HL-60/S4 treated with phorbol 12-myristate 13-acetate at 8.2 ng/mL for 4 days and 3 days (cell line): ENCODE results near the gene CLTC.
"Not testable (repeated sequence)": the region's sequence is repeated elsewhere in the genome, so short reads cannot be mapped to it uniquely, and the experiment has no call there.

Experiments
- in situ Hi-C: fragments of 300-500 bp; cut with MboI; formaldehyde crosslinking; loops from 2 replicates; pipeline ENCODE4 v1.15.0; 2022; ENCODE audit warnings: low sequenced_read_pairs

The CLTC gene

DNA sequence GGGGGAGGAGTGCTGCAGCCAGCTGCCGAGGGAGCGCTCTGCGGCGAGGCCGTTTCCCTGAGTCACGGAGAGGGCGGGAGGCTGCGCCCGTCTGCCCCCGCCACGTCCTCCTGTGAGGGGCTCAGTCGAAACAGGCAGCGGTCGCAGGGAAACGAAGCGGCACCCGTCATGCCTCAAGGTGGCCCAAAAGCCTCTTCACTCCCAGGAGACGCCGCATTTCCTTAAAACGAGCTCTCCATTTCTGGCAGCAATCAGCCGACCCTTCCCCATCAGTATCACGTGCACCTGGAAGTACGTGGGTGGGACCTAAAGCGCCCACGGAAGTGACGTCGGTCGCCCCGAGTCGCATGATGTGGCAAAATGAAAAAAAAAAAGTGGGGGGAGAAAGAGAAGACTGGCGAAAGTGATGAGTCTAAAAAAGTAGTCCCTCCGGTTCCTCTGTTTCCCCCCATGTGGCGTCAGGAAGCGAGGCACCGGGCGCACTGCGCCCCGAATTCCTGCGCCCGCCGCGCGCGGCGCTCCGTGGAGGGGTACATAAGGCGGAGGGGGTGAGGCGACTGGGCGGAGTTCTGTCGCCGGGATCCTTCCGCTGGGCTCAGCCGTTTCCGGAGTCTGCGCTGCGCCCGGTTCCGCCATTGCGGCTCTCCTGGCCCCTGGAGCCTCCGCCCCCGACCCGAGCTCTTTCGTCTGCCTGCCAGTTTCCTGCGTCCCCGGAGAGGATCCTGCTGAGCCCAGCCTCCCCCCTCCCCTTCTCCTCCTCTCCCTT is at the start of gene CLTC:
Gene CLTC (plus strand): TSS at position 598 of the 766 bp plus-strand sequence. CDS start 237 bp downstream, outside the sequence.
- in situ Hi-C loops: no loop called here

DNA sequence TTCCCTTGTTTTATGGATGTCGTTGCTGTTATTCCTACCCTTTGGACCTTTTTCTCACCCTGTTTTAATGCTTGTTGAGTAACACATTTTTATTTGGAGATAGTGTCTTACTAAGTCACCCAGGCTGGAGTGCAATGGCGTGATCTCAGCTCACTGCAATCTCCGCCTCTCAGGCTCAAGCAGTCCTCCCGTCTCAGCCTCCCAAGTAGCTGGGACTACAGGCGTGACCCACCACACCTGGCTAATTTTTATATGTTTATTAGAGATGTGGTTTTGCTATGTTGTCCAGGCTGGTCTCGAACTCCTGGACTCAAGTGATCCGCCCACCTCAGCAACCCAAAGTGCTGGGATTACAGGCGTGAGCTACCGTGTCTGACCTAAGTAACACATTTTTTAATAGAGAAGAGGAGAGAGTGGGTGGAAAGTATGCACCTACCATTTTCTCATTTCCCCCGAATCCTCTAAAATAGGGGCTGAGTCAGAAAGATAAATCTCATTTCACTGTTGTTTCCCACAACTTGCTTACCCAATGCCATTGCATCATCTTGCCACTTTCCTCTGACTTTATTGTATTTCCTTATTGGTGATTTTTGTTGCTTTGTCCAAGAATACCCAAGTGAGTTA is 47.3 kb upstream of the CLTC start:
- in situ Hi-C loops: no loop called here

DNA sequence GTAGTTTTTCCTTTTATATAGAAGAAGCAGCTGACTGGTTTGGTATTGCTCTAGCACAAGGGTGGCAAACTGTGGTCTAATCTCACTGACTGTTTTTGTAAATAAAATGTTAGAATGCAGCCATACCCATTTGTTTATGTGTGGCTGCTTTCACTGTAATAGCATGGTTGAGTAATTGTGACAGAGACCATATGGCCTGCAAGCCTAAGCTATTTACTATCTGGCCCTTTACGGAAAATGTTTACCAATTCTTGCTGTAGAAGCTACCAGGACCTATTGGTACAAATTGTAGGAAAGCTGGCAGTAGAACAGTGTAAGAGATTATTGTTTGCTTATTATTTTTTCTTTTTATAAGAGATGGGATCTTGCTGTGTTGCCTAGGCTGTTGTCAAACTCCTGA is 35.5 kb upstream of the CLTC start:
- in situ Hi-C loops: not testable (repeated sequence)

DNA sequence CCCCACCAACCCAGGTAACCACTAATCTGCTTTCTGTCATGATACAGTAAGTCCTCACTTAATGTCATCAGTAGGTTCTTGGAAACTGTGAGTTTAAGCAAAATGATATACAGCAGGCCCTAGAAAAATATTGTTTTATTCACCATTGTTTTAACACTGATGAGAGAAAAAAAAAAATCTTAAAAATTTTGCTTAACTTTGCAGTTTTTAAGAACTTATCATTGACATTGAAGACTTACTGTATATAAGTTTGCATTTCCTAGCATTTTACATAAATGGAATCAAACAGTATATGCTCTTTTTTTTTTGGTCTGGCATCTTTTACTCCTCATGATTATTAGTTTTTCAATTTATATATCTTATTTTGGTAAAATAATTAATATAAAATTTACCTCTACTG is 19.5 kb upstream of the CLTC start:
- in situ Hi-C loops: no loop called here

DNA sequence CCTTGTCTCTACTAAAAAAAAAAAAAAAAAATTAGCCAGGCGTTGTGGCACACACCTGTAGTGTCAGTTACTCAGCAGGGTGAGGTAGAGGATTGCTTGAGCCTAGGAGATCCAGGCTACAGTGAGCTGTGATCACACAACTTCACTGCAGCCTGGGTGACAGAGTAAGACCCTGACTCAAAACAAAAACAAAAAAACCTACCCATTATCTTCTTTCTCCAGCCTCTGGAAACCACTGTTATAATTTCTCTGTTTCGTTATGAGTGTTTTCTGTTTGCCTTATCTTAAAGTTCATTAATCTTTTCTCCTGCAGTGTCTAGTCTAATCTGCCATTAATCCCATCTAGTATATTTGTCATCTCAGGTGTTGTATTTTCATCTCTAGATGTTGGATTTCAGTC is 18.6 kb upstream of the CLTC start:
- in situ Hi-C loops: no loop called here

DNA sequence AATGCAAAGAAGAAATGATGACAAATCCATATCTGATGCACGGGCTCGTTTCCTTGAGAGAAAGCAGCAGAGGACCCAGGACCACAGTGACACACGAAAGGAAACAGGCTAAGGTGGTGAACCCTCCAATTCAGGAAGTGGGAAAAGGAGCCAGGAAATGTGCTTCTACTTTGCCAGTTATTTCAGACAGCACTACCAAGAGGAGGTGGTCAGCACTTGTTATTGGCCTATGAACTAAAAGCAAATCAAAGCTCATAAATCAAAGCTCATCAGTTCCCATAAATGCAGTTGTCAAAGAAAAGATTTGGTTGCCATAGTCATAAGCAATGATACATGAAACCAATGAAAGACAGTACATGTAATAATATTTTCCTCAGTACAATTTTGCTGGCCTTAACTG is 12.6 kb upstream of the CLTC start:
- in situ Hi-C loops: no loop called here

DNA sequence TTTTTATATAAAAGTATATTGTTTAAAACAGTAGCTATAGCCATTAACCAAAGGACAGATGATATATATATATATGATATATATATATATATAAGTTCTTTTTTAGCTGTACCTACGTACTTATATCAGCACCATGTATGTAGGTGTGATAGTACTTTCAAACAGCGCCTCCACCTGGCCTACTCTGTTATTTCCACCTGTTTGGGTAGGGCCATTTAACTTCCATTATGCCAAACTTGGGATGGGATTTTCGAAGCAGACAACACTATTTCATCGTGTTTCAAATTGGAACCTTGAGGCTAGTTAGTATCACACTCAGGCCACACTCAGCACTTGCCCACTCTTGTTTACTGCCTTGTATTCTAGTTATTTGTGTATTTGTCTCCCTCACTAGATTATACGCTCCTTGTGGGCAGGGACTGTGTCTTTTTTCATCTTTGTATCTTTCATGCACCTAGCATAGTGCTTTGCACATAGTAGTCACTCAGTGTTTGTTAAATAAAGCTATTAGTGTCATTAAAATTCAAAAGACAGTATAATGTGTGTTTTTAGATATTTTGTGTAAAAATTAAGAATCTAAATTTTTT is 11.8 kb upstream of the CLTC start:
- in situ Hi-C loops: no loop called here

DNA sequence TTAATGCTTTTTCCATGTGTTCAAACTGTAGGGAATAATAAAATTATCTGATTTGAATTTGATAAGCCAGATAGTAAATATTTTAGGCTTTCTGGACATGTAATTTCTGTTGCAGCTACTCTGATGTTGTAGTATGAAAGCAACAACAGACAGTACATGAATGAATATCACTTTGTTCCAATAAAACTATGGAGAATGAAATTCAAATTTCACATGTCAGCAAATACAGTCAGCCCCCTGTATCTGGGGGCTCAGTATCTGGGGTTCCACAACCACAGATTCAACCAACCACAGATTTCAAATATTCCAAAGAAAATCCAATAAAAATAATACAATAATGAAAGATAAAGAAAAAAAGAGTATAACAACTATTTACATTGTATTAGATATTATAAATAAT is 8.2 kb upstream of the CLTC start:
- in situ Hi-C loops: no loop called here

DNA sequence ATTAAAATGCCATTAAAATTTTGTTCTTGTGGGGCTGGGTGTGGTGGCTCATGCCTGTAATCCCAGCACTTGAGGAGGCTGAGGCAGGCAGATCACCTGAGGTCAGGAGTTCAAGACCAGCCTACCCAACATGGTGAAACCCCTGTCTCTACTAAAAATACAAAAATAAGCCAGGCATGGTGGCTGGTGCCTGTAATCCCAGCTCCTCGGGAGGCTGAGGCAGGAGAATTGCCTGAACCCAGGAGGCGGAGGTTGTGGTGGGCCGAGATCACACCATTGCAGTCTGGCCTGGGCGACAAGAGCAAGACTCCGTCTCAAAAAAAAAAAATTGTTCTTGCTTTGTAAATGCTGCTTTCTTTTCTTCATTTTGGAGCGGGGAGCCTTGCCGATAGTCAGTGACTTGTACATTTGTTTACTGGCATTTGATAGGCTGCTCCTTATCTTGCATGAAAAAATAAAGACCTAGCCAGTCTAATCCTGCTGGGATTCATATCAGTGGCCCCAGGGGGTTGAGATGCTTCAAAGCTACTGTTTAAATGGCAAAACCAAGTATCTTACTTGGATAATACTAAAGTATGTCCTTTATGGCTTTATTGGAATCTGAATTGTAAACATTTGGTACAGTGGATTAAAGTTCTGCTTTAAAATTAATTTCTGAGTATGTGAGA is 3.3 kb upstream of the CLTC start:
- in situ Hi-C loops: no loop called here

DNA sequence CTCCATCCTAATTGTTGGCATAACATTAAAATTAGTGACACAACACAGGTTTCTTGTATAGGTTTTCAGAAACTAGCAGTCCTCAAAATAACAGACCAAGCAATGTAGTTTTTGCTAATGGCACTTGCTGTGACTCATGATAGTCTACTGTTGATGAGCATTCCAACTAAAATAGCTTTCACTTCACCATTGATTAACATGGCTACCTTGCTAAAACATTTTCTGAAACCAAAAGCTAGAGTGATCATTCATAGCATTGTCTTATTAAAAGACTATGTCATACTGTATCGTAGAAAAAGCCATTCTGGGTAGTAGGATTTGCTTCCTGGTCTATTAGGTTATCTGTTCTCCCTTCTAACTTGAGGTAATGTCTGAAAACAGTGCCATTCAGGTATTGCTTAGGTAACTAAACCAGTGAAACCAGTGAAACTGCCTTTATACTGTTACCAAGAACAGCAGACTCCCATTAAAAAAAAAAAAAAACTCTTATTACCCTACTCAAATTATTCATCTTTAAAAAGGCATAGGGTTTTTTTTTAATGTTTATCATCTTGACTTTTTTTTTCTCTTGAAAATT is 2.5 kb upstream of the CLTC start:
- in situ Hi-C loops: no loop called here

DNA sequence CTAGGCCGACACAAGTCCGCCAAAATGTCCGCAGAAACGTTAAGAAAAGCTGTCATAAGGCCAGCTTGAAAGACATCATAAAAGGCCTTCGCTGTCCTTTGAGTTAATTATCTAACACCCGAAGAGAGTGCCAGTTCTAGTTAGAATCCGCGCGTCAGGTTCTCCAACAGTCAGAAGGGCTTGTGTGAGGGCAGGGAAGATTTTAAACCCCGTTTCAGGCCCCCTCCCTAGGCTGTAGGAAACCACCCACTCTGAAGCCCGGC is 729 bp upstream of the CLTC start:
- in situ Hi-C loops: no loop called here

DNA sequence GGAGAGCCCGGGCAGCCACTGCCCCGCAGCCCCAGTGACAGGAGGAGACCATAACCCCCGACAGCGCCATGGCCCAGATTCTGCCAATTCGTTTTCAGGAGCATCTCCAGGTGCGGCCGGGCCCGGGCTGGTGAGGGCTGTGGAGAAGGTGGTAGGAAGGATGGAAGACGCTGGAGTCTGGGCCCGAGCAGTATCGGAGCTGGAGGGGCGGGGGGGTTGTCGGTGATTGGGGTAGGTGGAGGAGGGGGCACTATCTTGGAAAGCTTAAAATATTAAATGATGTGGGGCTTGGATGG is 317 bp downstream of the CLTC start:
- in situ Hi-C loops: no loop called here

DNA sequence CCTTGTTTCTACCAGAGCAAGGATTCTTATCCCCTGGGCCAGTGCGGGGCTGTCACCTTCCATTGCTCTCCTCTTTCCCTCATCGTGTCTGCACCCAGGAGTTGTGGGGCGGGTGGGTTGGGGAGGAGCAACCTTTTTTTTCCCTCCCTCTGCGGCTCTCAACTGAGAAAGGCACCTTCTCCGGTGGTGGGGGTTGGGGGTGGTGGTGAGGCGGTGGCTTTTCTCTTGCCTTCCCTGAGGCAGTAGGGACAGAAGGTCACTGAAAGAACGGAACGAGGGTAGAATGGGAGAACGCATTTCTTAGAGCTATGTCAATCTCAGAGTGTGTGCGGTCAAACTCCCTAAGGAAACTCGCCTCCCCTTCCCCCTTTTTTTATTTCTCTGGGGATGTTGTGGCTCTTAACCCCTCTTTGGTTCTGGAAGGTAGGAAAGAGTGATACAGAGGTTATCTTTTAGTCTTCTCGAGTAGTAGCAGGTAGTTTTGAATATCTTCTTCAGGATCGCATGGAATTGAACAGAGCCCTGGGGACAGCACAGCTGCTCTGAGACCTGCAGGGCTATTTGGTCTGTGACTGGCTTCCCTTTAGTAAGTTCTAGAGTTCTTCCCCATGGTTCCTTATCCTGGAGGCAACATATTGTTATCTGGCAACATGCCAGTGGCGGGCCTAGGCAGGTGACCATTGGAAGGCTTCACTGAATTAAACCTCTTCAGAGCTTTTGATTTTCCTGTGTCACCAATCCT is 994 bp downstream of the CLTC start:
- in situ Hi-C loops: no loop called here

DNA sequence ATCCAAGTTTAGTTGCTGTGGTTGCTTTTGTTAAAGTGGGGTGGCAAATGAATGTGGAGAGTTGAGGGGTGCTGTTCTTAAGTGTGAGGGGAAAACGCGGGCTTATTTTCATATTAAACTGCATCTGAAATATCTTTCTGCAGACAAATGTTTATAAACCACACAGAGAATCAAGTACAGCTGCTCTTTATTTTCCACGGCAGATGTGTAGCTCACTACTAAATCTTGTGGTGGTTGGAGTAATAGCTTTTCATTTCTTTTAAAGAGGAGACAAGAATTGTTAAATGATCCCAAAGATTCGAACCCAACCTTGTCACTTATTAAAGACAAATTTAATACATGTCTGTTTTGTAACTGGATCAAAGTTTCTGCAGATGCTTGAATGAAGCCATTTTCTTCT is 2.1 kb downstream of the CLTC start:
- in situ Hi-C loops: no loop called here

DNA sequence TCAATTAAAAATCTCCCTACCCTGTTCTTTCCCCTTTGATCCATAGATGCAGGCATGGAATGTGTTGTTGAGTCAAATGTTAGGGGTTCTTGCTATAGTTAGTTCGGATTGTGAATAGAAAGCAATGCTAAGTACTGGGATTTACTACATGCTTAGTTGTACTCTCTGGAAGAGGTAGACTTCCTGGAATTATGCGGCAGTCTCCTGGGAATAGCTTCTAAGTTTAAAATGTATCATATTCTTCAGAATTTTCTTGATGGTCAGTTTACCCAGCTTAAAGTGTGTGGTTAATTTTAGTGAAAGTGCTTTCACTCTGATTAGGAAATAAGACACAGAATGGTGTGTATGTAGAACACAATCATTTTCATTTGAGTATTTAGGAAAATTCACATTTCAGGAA is 3.5 kb downstream of the CLTC start:
- in situ Hi-C loops: no loop called here

DNA sequence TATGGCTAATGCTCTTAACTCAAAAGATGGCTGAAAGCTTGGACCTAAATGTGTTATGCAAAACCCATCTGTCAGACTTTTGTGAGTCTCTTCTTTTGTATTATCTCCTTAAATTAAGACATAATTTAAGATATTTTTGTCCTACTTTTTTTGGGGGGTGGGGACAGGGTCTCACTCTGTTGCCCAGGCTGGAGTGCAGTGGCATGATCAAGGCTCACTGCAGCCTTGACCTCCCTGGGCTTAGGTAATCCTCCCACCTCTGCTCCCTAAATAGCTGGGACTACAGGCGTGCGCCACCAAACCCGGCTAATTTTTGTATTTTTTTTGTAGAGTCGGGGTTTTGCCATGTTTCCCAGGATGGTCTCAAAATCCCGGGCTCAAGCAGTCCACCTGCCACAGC is 7.1 kb downstream of the CLTC start:
- in situ Hi-C loops: no loop called here

DNA sequence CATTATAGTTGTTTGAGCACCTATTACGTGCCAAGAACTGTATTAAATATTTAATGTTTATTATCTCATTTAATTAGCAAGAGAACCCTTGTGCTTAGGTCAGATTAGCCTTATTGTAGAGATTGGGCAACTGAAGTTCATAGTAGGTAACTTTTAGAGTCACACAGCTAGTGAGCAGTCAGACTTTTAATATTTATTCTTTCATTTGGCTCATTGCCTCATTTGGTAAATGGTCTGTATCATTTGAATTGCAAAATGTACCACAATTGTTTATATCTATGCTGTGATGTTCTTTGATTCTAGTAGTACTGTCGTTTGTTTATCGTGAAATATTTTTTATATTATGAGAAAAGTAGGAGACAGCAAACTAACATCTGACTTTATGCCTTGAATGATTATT is 7.6 kb downstream of the CLTC start:
- in situ Hi-C loops: no loop called here

DNA sequence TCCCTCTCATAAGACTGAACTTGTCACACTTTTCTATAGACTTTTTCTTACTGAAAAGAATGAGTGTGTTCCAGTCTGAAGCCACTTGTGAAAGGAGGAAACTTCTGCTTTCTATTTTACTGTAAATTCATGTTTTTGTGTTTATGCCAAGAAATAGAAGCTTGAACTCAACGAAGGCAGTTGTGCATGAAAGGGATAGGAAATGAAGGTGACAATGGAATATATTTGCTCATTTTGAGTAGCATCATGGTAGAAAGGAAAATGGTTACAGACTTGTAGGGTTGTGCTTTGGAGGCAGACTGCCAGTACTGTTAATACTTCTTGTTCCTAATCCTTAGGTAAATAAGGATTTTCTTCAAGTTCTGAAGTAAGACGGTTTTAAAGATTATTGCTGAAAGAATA is 8.1 kb downstream of the CLTC start:
- in situ Hi-C loops: no loop called here

DNA sequence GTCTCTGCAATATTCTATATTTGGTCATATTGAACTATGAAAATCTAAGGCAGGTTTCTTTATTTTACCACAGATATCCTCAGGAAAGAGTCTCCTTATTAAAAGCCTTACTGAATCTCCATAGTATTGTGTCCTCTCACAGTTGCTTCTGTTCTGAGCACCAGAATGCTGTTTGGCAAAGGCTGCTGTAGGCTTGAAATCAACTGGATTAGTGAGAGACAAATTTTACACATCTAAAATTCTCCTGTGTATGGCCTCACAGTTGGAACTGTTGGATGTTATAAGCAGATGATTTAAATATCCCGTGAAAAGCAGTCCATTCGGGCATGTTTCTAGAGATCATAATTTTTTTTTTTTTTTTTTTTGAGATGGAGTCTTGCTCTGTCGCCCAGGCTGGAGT is 9.5 kb downstream of the CLTC start:
- in situ Hi-C loops: no loop called here

DNA sequence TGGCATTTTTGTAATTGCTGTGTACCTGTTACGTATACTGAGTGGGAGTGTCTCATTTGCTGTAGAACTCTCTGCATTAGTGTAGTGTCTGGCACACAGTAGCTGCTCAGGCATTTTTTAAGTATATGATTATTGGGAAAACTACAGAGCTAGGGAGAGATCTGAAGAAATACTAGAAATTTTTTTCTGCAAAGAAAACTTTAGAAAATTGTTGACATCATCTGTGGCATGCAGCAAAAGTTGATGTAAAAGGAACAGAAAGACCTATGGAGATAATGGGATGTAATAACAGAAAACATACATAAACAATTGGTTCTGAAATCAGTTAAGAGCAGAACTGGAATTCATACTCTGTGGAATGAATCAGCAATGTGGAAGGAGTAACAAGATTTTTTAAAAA is 11.6 kb downstream of the CLTC start:
- in situ Hi-C loops: no loop called here

DNA sequence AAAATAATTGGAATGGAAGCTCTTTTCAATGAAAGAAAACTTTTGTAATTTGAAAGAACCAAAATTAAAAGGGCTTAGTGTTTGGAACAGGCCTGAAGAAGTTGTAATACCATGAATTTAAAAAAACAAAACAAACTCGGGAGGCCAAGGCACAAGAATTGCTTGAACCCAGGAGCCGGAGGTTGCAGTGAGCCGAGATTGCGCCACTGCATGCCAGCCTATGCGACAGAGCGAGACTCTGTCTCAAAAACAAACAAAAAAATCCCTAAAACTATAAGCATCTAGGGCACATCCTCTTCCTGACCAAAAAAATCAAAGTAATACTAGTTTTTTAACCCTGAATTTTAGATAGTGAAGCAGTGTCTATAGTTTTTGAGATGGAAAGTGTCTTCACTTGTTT is 12.7 kb downstream of the CLTC start:
- in situ Hi-C loops: no loop called here
